Measurements from ENCODE around the gene CDK18.
"Not testable (repeated sequence)": the region's sequence is repeated elsewhere in the genome, so short reads cannot be mapped to it uniquely, and the experiment has no call there.

CDK18 gene

GRCh38 chr1:205504311-205505075 is at the start of gene CDK18:
CDK18 (plus strand) TSS chr1:205504669; CDS start chr1:205523168, 18,499 bp downstream.
- in situ Hi-C loops (cut with HindIII; ENCODE audit: low sequenced_read_pairs), result loop anchor here (25.0 kb wide), 1 partner anchor 142 kb away; the partner anchor contains the start of gene KLHDC8A

GRCh38 chr1:205454903-205455335 is 49.5 kb upstream of the CDK18 start:
- in situ Hi-C loops (cut with HindIII; ENCODE audit: low sequenced_read_pairs), result no loop called here

- in situ Hi-C loops (cut with HindIII; ENCODE audit: low sequenced_read_pairs), result no loop called here
Observed at GRCh38 chr1:205455581-205456382, 48.7 kb upstream of the CDK18 start, which contains the start of gene BLACAT1. BLACAT1 (minus strand) TSS chr1:205456045.

GRCh38 chr1:205456383-205456867 is 48.0 kb upstream of the CDK18 start:
- in situ Hi-C loops (cut with HindIII; ENCODE audit: low sequenced_read_pairs), result no loop called here

- in situ Hi-C loops (cut with HindIII; ENCODE audit: low sequenced_read_pairs), result no loop called here
Observed at GRCh38 chr1:205456868-205457745, 47.4 kb upstream of the CDK18 start.

GRCh38 chr1:205458777-205459566 is 45.5 kb upstream of the CDK18 start:
- in situ Hi-C loops (cut with HindIII; ENCODE audit: low sequenced_read_pairs), result no loop called here

GRCh38 chr1:205465392-205465791 is 39.1 kb upstream of the CDK18 start:
- in situ Hi-C loops (cut with HindIII; ENCODE audit: low sequenced_read_pairs), result no loop called here

- in situ Hi-C loops (cut with HindIII; ENCODE audit: low sequenced_read_pairs), result no loop called here
Observed at GRCh38 chr1:205466595-205467220, 37.8 kb upstream of the CDK18 start.

- in situ Hi-C loops (cut with HindIII; ENCODE audit: low sequenced_read_pairs), result no loop called here
Observed at GRCh38 chr1:205470131-205470530, 34.3 kb upstream of the CDK18 start.

- in situ Hi-C loops (cut with HindIII; ENCODE audit: low sequenced_read_pairs), result no loop called here
Observed at GRCh38 chr1:205472737-205473441, 31.6 kb upstream of the CDK18 start.

GRCh38 chr1:205473475-205473874 is 31.0 kb upstream of the CDK18 start:
- in situ Hi-C loops (cut with HindIII; ENCODE audit: low sequenced_read_pairs), result no loop called here

- in situ Hi-C loops (cut with HindIII; ENCODE audit: low sequenced_read_pairs), result no loop called here
Observed at GRCh38 chr1:205473966-205474365, 30.5 kb upstream of the CDK18 start.

GRCh38 chr1:205474571-205474970 is 29.9 kb upstream of the CDK18 start:
- in situ Hi-C loops (cut with HindIII; ENCODE audit: low sequenced_read_pairs), result no loop called here

GRCh38 chr1:205475855-205476254 is 28.6 kb upstream of the CDK18 start:
- in situ Hi-C loops (cut with HindIII; ENCODE audit: low sequenced_read_pairs), result no loop called here

- in situ Hi-C loops (cut with HindIII; ENCODE audit: low sequenced_read_pairs), result no loop called here
Observed at GRCh38 chr1:205476648-205477047, 27.8 kb upstream of the CDK18 start.

GRCh38 chr1:205477121-205477758 is 27.2 kb upstream of the CDK18 start:
- in situ Hi-C loops (cut with HindIII; ENCODE audit: low sequenced_read_pairs), result no loop called here

GRCh38 chr1:205477759-205478247 is 26.7 kb upstream of the CDK18 start:
- in situ Hi-C loops (cut with HindIII; ENCODE audit: low sequenced_read_pairs), result no loop called here

- in situ Hi-C loops (cut with HindIII; ENCODE audit: low sequenced_read_pairs), result not testable (repeated sequence)
Observed at GRCh38 chr1:205478985-205479384, 25.5 kb upstream of the CDK18 start.

All from DLD1 (cell line).